B cell (primary cell): ENCODE data around the gene RBPJ. TPM values are rescaled to one million over a fixed set of nuclear protein-coding genes. Genes with fewer than 3 reads are reported as not detected.

Source experiments
- ATAC-seq: fragments of 200-7000 bp; cut with Tn5 transposase; one replicate; pipeline ENCODE4 v1.10.0; 2021; ENCODE audit warnings: low read depth, mild to moderate bottlenecking, moderate number of reproducible peaks, moderate library complexity
- CTCF ChIA-PET: fragments of 350-600 bp; sonication (Branson Sonifier 250); formaldehyde crosslinking; loops from one replicate; lab custom pipeline; 2021; ENCODE audit warnings: antibody characterized with exemption, inconsistent platforms; lab: Charles Lee
- POLR2A ChIA-PET: fragments of 350-600 bp; sonication (Branson Sonifier 250); formaldehyde crosslinking; loops from one replicate; lab custom pipeline; 2021; ENCODE audit warnings: antibody characterized with exemption; lab: Charles Lee
- DNase-seq: peaks from one replicate; pipeline ENCODE4 v3.0.0; 2013
- H2AFZ ChIP-seq: 2 replicates; pipeline ENCODE4 v1.6.1; 2012; ENCODE audit warnings: mild to moderate bottlenecking, low read depth, low read length; ENCODE audit not compliant: insufficient read depth, poor library complexity, severe bottlenecking
- H3K27ac ChIP-seq, 2 donors: 1 replicate in 1 of 2; 2 replicates in 1 of 2; pipeline ENCODE4 v1.5.1; 2012 to 2013; ENCODE audit warnings: low read length in 2 of 2, mild to moderate bottlenecking in 2 of 2, moderate library complexity in 1 of 2
- H3K27me3 ChIP-seq, 4 experiments: fragments of 200-600 bp in 1 of 4; sonication (generic) in 1 of 4; replicated peaks in 1 of 4; 1 replicate in 2 of 4; 2 replicates in 2 of 4; pipeline versions ENCODE4 v1.6.1 to v1.7.0; 2013 to 2016; ENCODE audit warnings: low read length in 3 of 4, mild to moderate bottlenecking in 2 of 4, mixed read lengths in 1 of 4, moderate library complexity in 1 of 4; ENCODE audit not compliant: insufficient read depth in 4 of 4, control insufficient read depth in 3 of 4; ENCODE audit errors: control extremely low read depth in 1 of 4
- H3K36me3 ChIP-seq, 2 experiments: replicated peaks in 1 of 2; 1 replicate in 1 of 2; 2 replicates in 1 of 2; pipeline versions ENCODE4 v1.6.1 to v1.7.1; 2013; ENCODE audit warnings: low read length in 1 of 2; ENCODE audit not compliant: insufficient read depth in 2 of 2, control insufficient read depth in 1 of 2; ENCODE audit errors: control extremely low read depth in 1 of 2, extremely low read depth in 1 of 2
- H3K4me1 ChIP-seq, 2 donors: fragments of 200-600 bp in 1 of 2; sonication (generic) in 1 of 2; 1 replicate in 1 of 2; 2 replicates in 1 of 2; pipeline versions ENCODE4 v1.5.1 to v1.6.1; 2013 to 2017; ENCODE audit warnings: low read length in 2 of 2; ENCODE audit not compliant: control insufficient read depth in 2 of 2, insufficient read depth in 2 of 2
- H3K4me2 ChIP-seq: replicated peaks from 2 replicates; pipeline ENCODE3; 2012; ENCODE audit warnings: mild to moderate bottlenecking, low read depth, low read length; ENCODE audit not compliant: poor library complexity, severe bottlenecking
- H3K4me3 ChIP-seq, 5 experiments: fragments of 200-600 bp in 1 of 5; sonication (generic) in 1 of 5; 1 replicate in 3 of 5; 2 replicates in 2 of 5; pipeline versions ENCODE4 v1.5.1 to v1.7.0; 2011 to 2016; ENCODE audit warnings: low read length in 4 of 5, mild to moderate bottlenecking in 4 of 5, low read depth in 2 of 5, control low read depth in 1 of 5, moderate library complexity in 1 of 5; ENCODE audit not compliant: insufficient read depth in 1 of 5; ENCODE audit errors: control extremely low read depth in 1 of 5, extremely low read depth in 1 of 5
- H3K79me2 ChIP-seq: fragments of 200-600 bp; sonication (generic); one replicate; pipeline ENCODE4 v1.6.0; 2016; ENCODE audit warnings: low read length; ENCODE audit not compliant: control insufficient read depth, insufficient read depth
- H3K9ac ChIP-seq: fragments of 200-600 bp; sonication (generic); 2 replicates; pipeline ENCODE4 v1.6.1; 2017; ENCODE audit warnings: mild to moderate bottlenecking, low read length, moderate library complexity
- H3K9me3 ChIP-seq, 3 donors: one replicate each; pipeline versions ENCODE4 v1.6.1 to v1.7.1; 2013; ENCODE audit warnings: low read length in 2 of 3; ENCODE audit not compliant: control insufficient read depth in 2 of 3, insufficient read depth in 1 of 3; ENCODE audit errors: control extremely low read depth in 1 of 3
- H4K20me1 ChIP-seq: 2 replicates; pipeline ENCODE4 v1.6.0; 2012; ENCODE audit warnings: mild to moderate bottlenecking, low read length; ENCODE audit not compliant: insufficient read depth, control insufficient read depth, poor library complexity, severe bottlenecking
- H3K27ac Mint-ChIP-seq: one replicate; pipeline ENCODE4 v1.8.0; 2021; ENCODE audit warnings: mixed read lengths
- H3K27me3 Mint-ChIP-seq: one replicate; pipeline ENCODE4 v1.8.0; 2021; ENCODE audit warnings: mixed read lengths
- H3K4me1 Mint-ChIP-seq: one replicate; pipeline ENCODE4 v1.8.0; 2021; ENCODE audit warnings: mixed read lengths
- H3K4me3 Mint-ChIP-seq: one replicate; pipeline ENCODE4 v1.8.0; 2021; ENCODE audit warnings: mixed read lengths
- H3K9me3 Mint-ChIP-seq: one replicate; pipeline ENCODE4 v1.8.0; 2022; ENCODE audit warnings: mixed read lengths; ENCODE audit not compliant: insufficient read depth
- CTCF ChIP-seq: fragments of 200-600 bp; IDR thresholded peaks from one replicate; pipeline ENCODE4 v1.8.0; 2022; ENCODE audit warnings: antibody characterized with exemption, mild to moderate bottlenecking
- EZH2 ChIP-seq: IDR thresholded peaks from 2 replicates; pipeline ENCODE4 v1.6.1; 2012; ENCODE audit warnings: borderline replicate concordance, low read depth, mild to moderate bottlenecking, moderate library complexity, low read length; ENCODE audit not compliant: insufficient read depth, poor library complexity, severe bottlenecking
- WGBS: methylation state at CpG from one replicate; pipeline ENCODE4 v1.1.5; 2013; ENCODE audit warnings: missing lambda C conversion rate; ENCODE audit not compliant: insufficient coverage; 5-methylcytosine and 5-hydroxymethylcytosine counted together
- intact Hi-C: fragments of 100-400 bp; cut with micrococcal nuclease; formaldehyde crosslinking; loops from one replicate; pipeline ENCODE4 v1.10.0; 2022
- polyA plus RNA-seq: library from polyadenylated mRNA; depleted of rRNA; stranded (reverse); fragments of >200 nt; gene quantifications from 2 replicates; pipeline ENCODE4 v1.2.3, GENCODE V29; 2012
- total RNA-seq, 2 donors: library from RNA; stranded (reverse); fragments of 120-200 nt in 1 of 2; gene quantifications; 1 replicate in 1 of 2; 2 replicates in 1 of 2; pipeline versions ENCODE4 v1.2.3 to v1.2.4, GENCODE V29; 2013 to 2022

Gene RBPJ
- total and polyA plus RNA-seq, 2 donors (not counting 1 experiment from before 2014, with no cell fraction given): 10.6 to 50.1 TPM

GRCh38 chr4:26412381-26413372 lies 91.9 kb downstream of the RBPJ start:
- Mint-ChIP-seq H3K27ac (no peak overlapping the region), H3K4me3 (no peak overlapping the region), H3K9me3 (no peaks in the 10 kb centered on the region), H3K27me3 (no peaks in the 10 kb centered on the region), H3K4me1 (no peaks in the 10 kb centered on the region)
- WGBS: 96% methylated on average over 6 of the region's 7 CpGs
- Histone ChIP-seq H4K20me1 (no peaks in the 10 kb centered on the region), H2AFZ (no peak overlapping the region), H3K4me1 (no peaks in the 10 kb centered on the region), H3K27ac (no peak overlapping the region), H3K4me3 (no peak overlapping the region), H3K79me2 (no peaks in the 10 kb centered on the region), H3K9me3 (no peaks in the 10 kb centered on the region), H3K4me2 (no peak overlapping the region), H3K27me3 (no peaks in the 10 kb centered on the region), H3K36me3 (peaks cover 3 to 8% of the 10 kb centered on the region in 2 experiments), H3K9ac (no peak overlapping the region)
- DNase-seq (no peak), ATAC-seq (no peak)
- intact Hi-C loops: no loop called here
- TF ChIP-seq CTCF (no peak), EZH2 (no peak)
- ChIA-PET POLR2A (no interaction called here), CTCF (interaction anchor here (1.5 to 7.8 kb wide), 2 partner anchors 83 to 425 kb away, joined by 7 to 86 read pairs; no protein-coding TSS in a partner anchor)

- Mint-ChIP-seq H3K4me3 (no peak overlapping the region), H3K4me1 (no peaks in the 10 kb centered on the region), H3K9me3 (no peaks in the 10 kb centered on the region), H3K27me3 (no peaks in the 10 kb centered on the region), H3K27ac (no peak overlapping the region)
- DNase-seq (no peak), ATAC-seq (no peak)
- POLR2A ChIA-PET: no interaction called here
- 80% methylated on average over 1 of the region's 3 CpGs for WGBS
- no peak overlapping the region for H3K27ac ChIP-seq
- no peaks in the 10 kb centered on the region for H3K9me3 ChIP-seq
- intact Hi-C loops: no loop called here
- TF ChIP-seq EZH2 (no peak), CTCF (no peak)
- peaks cover 3 to 8% of the 10 kb centered on the region in 2 experiments for H3K36me3 ChIP-seq
- H3K4me1 ChIP-seq: no peaks in the 10 kb centered on the region
- no peaks in the 10 kb centered on the region for H3K79me2 ChIP-seq
- H3K27me3 ChIP-seq: no peaks in the 10 kb centered on the region
- H3K9ac ChIP-seq: no peak overlapping the region
- H2AFZ ChIP-seq: no peak overlapping the region
- CTCF ChIA-PET: interaction anchor here (1.5 to 7.8 kb wide), 2 partner anchors 84 to 426 kb away, joined by 7 to 86 read pairs; no protein-coding TSS in a partner anchor
- no peaks in the 10 kb centered on the region for H4K20me1 ChIP-seq
- no peak overlapping the region for H3K4me2 ChIP-seq
- no peak overlapping the region for H3K4me3 ChIP-seq
Observed at GRCh38 chr4:26413582-26413981, 92.8 kb downstream of the RBPJ start.
